ENCODE data around the gene ZFAND3. TPM values are rescaled to one million over a fixed set of nuclear protein-coding genes. Genes with fewer than 3 reads are reported as not detected.

ZFAND3 gene
- total RNA-seq, 1 experiment from 2014 or later = 107 TPM

GRCh38 chr6:37871616-37872372 lies 52.3 kb downstream of the ZFAND3 start:
- intact Hi-C loops (cut with micrococcal nuclease; ENCODE audit: unreplicated experiment) = no loop called here
- no peak overlapping the region for H3K4me3 Mint-ChIP-seq (ENCODE audit: unreplicated experiment)
- H3K27ac Mint-ChIP-seq (ENCODE audit: unreplicated experiment) = no peak overlapping the region
- no peaks in the 10 kb centered on the region for H3K27me3 Mint-ChIP-seq (ENCODE audit: insufficient read depth, unreplicated experiment)
- Histone ChIP-seq H3K27me3 (replicated peaks; ENCODE audit: control insufficient read depth, insufficient read depth, low read length) (no peaks in the 10 kb centered on the region), H3K9me3 (no peaks in the 10 kb centered on the region), H3K4me1 (no peaks in the 10 kb centered on the region), H3K4me3 (ENCODE audit: low read depth, low read length) (no peak overlapping the region), H3K36me3 (ENCODE audit: control insufficient read depth, insufficient read depth, low read length) (peaks cover 1% of the 10 kb centered on the region; the same call in 1 of the 2 replicates)
- ChIA-PET POLR2A (no interaction called here), CTCF (no interaction called here)
- peaks cover 16% of the 10 kb centered on the region for H3K4me1 Mint-ChIP-seq (ENCODE audit: low read depth, unreplicated experiment)
- H3K36me3 Mint-ChIP-seq (ENCODE audit: insufficient read depth, unreplicated experiment) = peaks cover 23% of the 10 kb centered on the region
- no peak for DNase-seq
- TF ChIP-seq CTCF (IDR thresholded peaks at IDR 0.05; ENCODE audit: insufficient read depth in 1 of 2, low read depth in 1 of 2, low read length in 1 of 2, severe bottlenecking in 1 of 2, unreplicated experiment in 1 of 2) = no peak
- H3K9me3 Mint-ChIP-seq (ENCODE audit: unreplicated experiment) = no peaks in the 10 kb centered on the region
- no TSS peak for BruUV-seq (replicated peaks)

GRCh38 chr6:37872373-37872745 lies 52.8 kb downstream of the ZFAND3 start:
- no peak for DNase-seq
- H3K4me1 ChIP-seq = no peaks in the 10 kb centered on the region
- no TSS peak for BruUV-seq (replicated peaks)
- peaks cover 20% of the 10 kb centered on the region for H3K4me1 Mint-ChIP-seq (ENCODE audit: low read depth, unreplicated experiment)
- no peaks in the 10 kb centered on the region for H3K27me3 ChIP-seq (replicated peaks; ENCODE audit: control insufficient read depth, insufficient read depth, low read length)
- H3K27ac Mint-ChIP-seq (ENCODE audit: unreplicated experiment) = no peak overlapping the region
- peaks cover 23% of the 10 kb centered on the region for H3K36me3 Mint-ChIP-seq (ENCODE audit: insufficient read depth, unreplicated experiment)
- no peak overlapping the region for H3K4me3 Mint-ChIP-seq (ENCODE audit: unreplicated experiment)
- CTCF ChIA-PET = no interaction called here
- intact Hi-C loops (cut with micrococcal nuclease; ENCODE audit: unreplicated experiment) = no loop called here
- H3K36me3 ChIP-seq (ENCODE audit: control insufficient read depth, insufficient read depth, low read length) = peaks cover 1% of the 10 kb centered on the region; the same call in 1 of the 2 replicates
- no peaks in the 10 kb centered on the region for H3K9me3 Mint-ChIP-seq (ENCODE audit: unreplicated experiment)
- no peak overlapping the region for H3K4me3 ChIP-seq (ENCODE audit: low read depth, low read length)
- H3K27me3 Mint-ChIP-seq (ENCODE audit: insufficient read depth, unreplicated experiment) = no peaks in the 10 kb centered on the region
- H3K9me3 ChIP-seq = no peaks in the 10 kb centered on the region
- POLR2A ChIA-PET = no interaction called here
- no peak for TF ChIP-seq CTCF (IDR thresholded peaks at IDR 0.05; ENCODE audit: insufficient read depth in 1 of 2, low read depth in 1 of 2, low read length in 1 of 2, severe bottlenecking in 1 of 2, unreplicated experiment in 1 of 2)

GRCh38 chr6:37874726-37875125 lies 55.2 kb downstream of the ZFAND3 start:
- POLR2A ChIA-PET = no interaction called here
- CTCF ChIA-PET = no interaction called here
- Mint-ChIP-seq H3K27ac (ENCODE audit: unreplicated experiment) (no peak overlapping the region), H3K9me3 (ENCODE audit: unreplicated experiment) (no peaks in the 10 kb centered on the region), H3K27me3 (ENCODE audit: insufficient read depth, unreplicated experiment) (no peaks in the 10 kb centered on the region), H3K36me3 (ENCODE audit: insufficient read depth, unreplicated experiment) (peaks cover 17% of the 10 kb centered on the region), H3K4me3 (ENCODE audit: unreplicated experiment) (no peak overlapping the region), H3K4me1 (ENCODE audit: low read depth, unreplicated experiment) (peaks cover 28% of the 10 kb centered on the region)
- no peak for DNase-seq
- no peak overlapping the region for H3K4me3 ChIP-seq (ENCODE audit: low read depth, low read length)
- H3K9me3 ChIP-seq = no peaks in the 10 kb centered on the region
- TF ChIP-seq CTCF (IDR thresholded peaks at IDR 0.05; ENCODE audit: insufficient read depth in 1 of 2, low read depth in 1 of 2, low read length in 1 of 2, severe bottlenecking in 1 of 2, unreplicated experiment in 1 of 2) = no peak
- peaks cover 1% of the 10 kb centered on the region; the same call in 1 of the 2 replicates for H3K36me3 ChIP-seq (ENCODE audit: control insufficient read depth, insufficient read depth, low read length)
- 0 out of 2 replicates have a peak, but pooled peaks cover 4% of the 10 kb centered on the region for H3K4me1 ChIP-seq
- intact Hi-C loops (cut with micrococcal nuclease; ENCODE audit: unreplicated experiment) = no loop called here
- no peaks in the 10 kb centered on the region for H3K27me3 ChIP-seq (replicated peaks; ENCODE audit: control insufficient read depth, insufficient read depth, low read length)
- BruUV-seq (replicated peaks) = no TSS peak

All from Caco-2 (cell line).